Peyer's patch (tissue), 4 donors: ENCODE data around the gene MTMR12.

Source experiments
- CTCF ChIP-seq, 6 experiments: fragments of 450-650 bp in 4 of 6; fragments of 200-600 bp in 2 of 6; sonication (generic) in 1 of 6; IDR thresholded peaks; one replicate each; pipeline ENCODE4 v1.5.1; 2017 to 2019; ENCODE audit warnings: antibody characterized with exemption in 6 of 6, mild to moderate bottlenecking in 3 of 6, moderate library complexity in 1 of 6
- POLR2A ChIP-seq, 2 donors: fragments of 450-650 bp; IDR thresholded peaks; one replicate each; pipeline ENCODE4 v1.5.1; 2017; ENCODE audit warnings: antibody characterized with exemption in 2 of 2, mild to moderate bottlenecking in 2 of 2, moderate library complexity in 2 of 2

- TF ChIP-seq CTCF (IDR thresholded peaks at IDR 0.05): no peak
- no peak for TF ChIP-seq POLR2A (IDR thresholded peaks at IDR 0.05)
These were observed 51.5 kb downstream of the MTMR12 start for GRCh38 chr5:32261198-32261597.
